ENCODE measurements around the gene ZRANB3.

The ZRANB3 gene

GRCh38 chr2:135183822-135184221 is 347.2 kb downstream of the ZRANB3 start:
- Histone ChIP-seq H3K36me3 (peaks cover 15% of the 10 kb centered on the region), H3K4me3 (ENCODE audit: low read depth in 1 of 2, low read length in 1 of 2) (no peak overlapping the region), H3K27ac (no peak overlapping the region), H3K27me3 (no peaks in the 10 kb centered on the region), H3K9me3 (no peaks in the 10 kb centered on the region), H3K4me1 (ENCODE audit: control insufficient read depth in 1 of 2, insufficient read depth in 1 of 2, low read depth in 1 of 2, low read length in 1 of 2) (no peaks in the 10 kb centered on the region)
- no peak for TF ChIP-seq CTCF (IDR thresholded peaks at IDR 0.05)

GRCh38 chr2:135182601-135183000 is 348.4 kb downstream of the ZRANB3 start:
- Histone ChIP-seq H3K27ac (no peak overlapping the region), H3K4me3 (ENCODE audit: low read depth in 1 of 2, low read length in 1 of 2) (no peak overlapping the region), H3K9me3 (no peaks in the 10 kb centered on the region), H3K36me3 (peaks cover 20% of the 10 kb centered on the region), H3K27me3 (no peaks in the 10 kb centered on the region), H3K4me1 (ENCODE audit: control insufficient read depth in 1 of 2, insufficient read depth in 1 of 2, low read depth in 1 of 2, low read length in 1 of 2) (no peaks in the 10 kb centered on the region)
- no peak for TF ChIP-seq CTCF (IDR thresholded peaks at IDR 0.05)

GRCh38 chr2:135182190-135182589 is 348.8 kb downstream of the ZRANB3 start:
- no peak for TF ChIP-seq CTCF (IDR thresholded peaks at IDR 0.05)
- H3K4me1 ChIP-seq (ENCODE audit: control insufficient read depth in 1 of 2, insufficient read depth in 1 of 2, low read depth in 1 of 2, low read length in 1 of 2) = no peaks in the 10 kb centered on the region

GRCh38 chr2:135179689-135180088 is 351.3 kb downstream of the ZRANB3 start:
- Histone ChIP-seq H3K27ac (no peak overlapping the region), H3K27me3 (no peaks in the 10 kb centered on the region), H3K9me3 (no peaks in the 10 kb centered on the region), H3K36me3 (peaks cover 40% of the 10 kb centered on the region), H3K4me1 (ENCODE audit: control insufficient read depth in 1 of 2, insufficient read depth in 1 of 2, low read depth in 1 of 2, low read length in 1 of 2) (no peaks in the 10 kb centered on the region), H3K4me3 (ENCODE audit: low read depth in 1 of 2, low read length in 1 of 2) (no peak overlapping the region)
- TF ChIP-seq CTCF (IDR thresholded peaks at IDR 0.05) = no peak

More at GRCh38 chr2:135182190-135182589, 348.8 kb downstream of the ZRANB3 start:
- Histone ChIP-seq H3K9me3 (no peaks in the 10 kb centered on the region), H3K4me3 (ENCODE audit: low read depth in 1 of 2, low read length in 1 of 2) (no peak overlapping the region), H3K36me3 (peaks cover 23% of the 10 kb centered on the region), H3K27ac (no peak overlapping the region), H3K27me3 (no peaks in the 10 kb centered on the region)

- TF ChIP-seq CTCF (IDR thresholded peaks at IDR 0.05) = no peak
- H3K27me3 ChIP-seq = no peaks in the 10 kb centered on the region
- H3K9me3 ChIP-seq = no peaks in the 10 kb centered on the region
- H3K36me3 ChIP-seq = peaks cover 63% of the 10 kb centered on the region
- no peak overlapping the region for H3K4me3 ChIP-seq (ENCODE audit: low read depth in 1 of 2, low read length in 1 of 2)
- H3K4me1 ChIP-seq (ENCODE audit: control insufficient read depth in 1 of 2, insufficient read depth in 1 of 2, low read depth in 1 of 2, low read length in 1 of 2) = no peaks in the 10 kb centered on the region
- no peak overlapping the region for H3K27ac ChIP-seq
Observed at GRCh38 chr2:135175177-135175576, 355.8 kb downstream of the ZRANB3 start.

GRCh38 chr2:135174810-135175093 is 356.3 kb downstream of the ZRANB3 start:
- Histone ChIP-seq H3K27me3 (no peaks in the 10 kb centered on the region), H3K4me1 (ENCODE audit: control insufficient read depth in 1 of 2, insufficient read depth in 1 of 2, low read depth in 1 of 2, low read length in 1 of 2) (no peaks in the 10 kb centered on the region), H3K36me3 (peaks cover 64% of the 10 kb centered on the region), H3K9me3 (no peaks in the 10 kb centered on the region), H3K27ac (no peak overlapping the region), H3K4me3 (ENCODE audit: low read depth in 1 of 2, low read length in 1 of 2) (no peak overlapping the region)
- TF ChIP-seq CTCF (IDR thresholded peaks at IDR 0.05) = no peak
